Neural cell (in vitro differentiated cells): ENCODE results near the gene BAD. TPM values are rescaled to one million over a fixed set of nuclear protein-coding genes. Genes with fewer than 3 reads are reported as not detected.

Experiments
- H2AFZ ChIP-seq: fragments of 200-600, 300-800 bp; sonication (generic), shearing (Covaris generic); 2 replicates; pipeline ENCODE4 v1.6.0; 2014; ENCODE audit warnings: low read depth, mild to moderate bottlenecking, antibody characterized with exemption, low read length, moderate library complexity
- H3F3A ChIP-seq: fragments of 200-600 bp; shearing (Covaris generic); 2 replicates; pipeline ENCODE4 v1.6.1; 2016; ENCODE audit warnings: mild to moderate bottlenecking, moderate library complexity, mixed read lengths, antibody characterized with exemption, low read length; ENCODE audit not compliant: insufficient read depth, poor library complexity, severe bottlenecking
- H3K27ac ChIP-seq: fragments of 200-600, 300-800 bp; sonication (generic), shearing (Covaris generic); 2 replicates; pipeline ENCODE4 v1.5.1; 2014; ENCODE audit warnings: mild to moderate bottlenecking, low read length, moderate library complexity
- H3K27me3 ChIP-seq: fragments of 300-800, 200-600 bp; sonication (generic), shearing (Covaris generic); 2 replicates; pipeline ENCODE4 v1.6.0; 2014; ENCODE audit warnings: mild to moderate bottlenecking, low read depth, low read length, moderate library complexity; ENCODE audit not compliant: insufficient read depth
- H3K36me3 ChIP-seq: fragments of 300-800, 200-600 bp; sonication (generic), shearing (Covaris generic); 2 replicates; pipeline ENCODE4 v1.5.1; 2014; ENCODE audit warnings: mild to moderate bottlenecking, antibody characterized with exemption, low read length, moderate library complexity; ENCODE audit not compliant: insufficient read depth
- H3K4me2 ChIP-seq: fragments of 300-800, 200-600 bp; sonication (generic), shearing (Covaris generic); 2 replicates; pipeline ENCODE4 v1.6.0; 2014; ENCODE audit warnings: mild to moderate bottlenecking, low read length
- H3K4me3 ChIP-seq: fragments of 300-800, 200-600 bp; sonication (generic), shearing (Covaris generic); 2 replicates; pipeline ENCODE4 v1.5.1; 2014; ENCODE audit warnings: mild to moderate bottlenecking, low read length, moderate library complexity
- H3K79me2 ChIP-seq: fragments of 200-600 bp; shearing (Covaris generic); replicated peaks from 2 replicates; pipeline ENCODE4 v1.6.0; 2014; ENCODE audit warnings: mild to moderate bottlenecking, low read length, moderate library complexity; ENCODE audit not compliant: insufficient read depth
- H3K9ac ChIP-seq: fragments of 300-800, 200-600 bp; sonication (generic), shearing (Covaris generic); 2 replicates; pipeline ENCODE4 v1.6.1; 2016; ENCODE audit warnings: mild to moderate bottlenecking, low read length, mixed read lengths
- H3K9me2 ChIP-seq: fragments of 200-600 bp; shearing (Covaris generic); 2 replicates; pipeline ENCODE4 v1.6.1; 2016; ENCODE audit warnings: mild to moderate bottlenecking, low read length, mixed read lengths; ENCODE audit not compliant: insufficient read depth
- H3K9me3 ChIP-seq: fragments of 200-600, 300-800 bp; sonication (generic), shearing (Covaris generic); 2 replicates; pipeline ENCODE4 v1.6.1; 2016; ENCODE audit warnings: mild to moderate bottlenecking, mixed run types, low read length, moderate library complexity, mixed read lengths
- H4K20me1 ChIP-seq: fragments of 200-600 bp; shearing (Covaris generic); 2 replicates; pipeline ENCODE4 v1.6.1; 2016; ENCODE audit warnings: mild to moderate bottlenecking, mixed run types; ENCODE audit not compliant: insufficient read depth
- EP300 ChIP-seq: fragments of 450-650 bp; conservative IDR thresholded peaks from 2 replicates; pipeline ENCODE4 v1.6.1; 2014; ENCODE audit warnings: antibody characterized with exemption, mild to moderate bottlenecking, moderate library complexity; ENCODE audit not compliant: poor library complexity, severe bottlenecking
- EZH2 ChIP-seq: fragments of 200-600, 300-800 bp; shearing (Covaris generic), sonication (generic); IDR thresholded peaks from 2 replicates; pipeline ENCODE4 v1.6.1; 2014; ENCODE audit warnings: antibody characterized with exemption, low read length, borderline replicate concordance, mild to moderate bottlenecking; ENCODE audit not compliant: insufficient read depth, poor library complexity, severe bottlenecking
- MXI1 ChIP-seq: fragments of 450-650 bp; conservative IDR thresholded peaks from 2 replicates; pipeline ENCODE4 v1.6.1; 2014; ENCODE audit warnings: antibody characterized with exemption, mild to moderate bottlenecking; ENCODE audit not compliant: poor library complexity, severe bottlenecking
- POLR2AphosphoS5 ChIP-seq: IDR thresholded peaks from 2 replicates; pipeline ENCODE4 v1.6.1; 2012
- RAD21 ChIP-seq: fragments of 450-650 bp; conservative IDR thresholded peaks from 2 replicates; pipeline ENCODE4 v1.6.1; 2014; ENCODE audit warnings: antibody characterized with exemption, mild to moderate bottlenecking, moderate library complexity
- REST ChIP-seq: IDR thresholded peaks from 2 replicates; pipeline ENCODE4 v1.6.1; 2012; ENCODE audit warnings: borderline replicate concordance
- SMC3 ChIP-seq: fragments of 450-650 bp; conservative IDR thresholded peaks from 2 replicates; pipeline ENCODE4 v1.6.1; 2014; ENCODE audit warnings: antibody characterized with exemption, mild to moderate bottlenecking, moderate library complexity; ENCODE audit not compliant: poor library complexity
- TAF1 ChIP-seq: IDR thresholded peaks from 2 replicates; pipeline ENCODE4 v1.6.1; 2012; ENCODE audit warnings: low read depth
- polyA plus RNA-seq: library from polyadenylated mRNA; depleted of rRNA; stranded (reverse); fragments of >200 nt; gene quantifications from 2 replicates; pipeline ENCODE4 v1.2.3, GENCODE V29; 2014
- TF ChIP-seq, protein P1 (sequence below): fragments of 450-650 bp; IDR thresholded peaks from 2 replicates; pipeline ENCODE4 v1.5.1; 2014; ENCODE audit warnings: antibody characterized with exemption, mild to moderate bottlenecking, moderate library complexity; ENCODE audit not compliant: poor library complexity, severe bottlenecking

Gene BAD
- polyA plus RNA-seq, 1 donor from 2014 or later, result 219 TPM

DNA sequence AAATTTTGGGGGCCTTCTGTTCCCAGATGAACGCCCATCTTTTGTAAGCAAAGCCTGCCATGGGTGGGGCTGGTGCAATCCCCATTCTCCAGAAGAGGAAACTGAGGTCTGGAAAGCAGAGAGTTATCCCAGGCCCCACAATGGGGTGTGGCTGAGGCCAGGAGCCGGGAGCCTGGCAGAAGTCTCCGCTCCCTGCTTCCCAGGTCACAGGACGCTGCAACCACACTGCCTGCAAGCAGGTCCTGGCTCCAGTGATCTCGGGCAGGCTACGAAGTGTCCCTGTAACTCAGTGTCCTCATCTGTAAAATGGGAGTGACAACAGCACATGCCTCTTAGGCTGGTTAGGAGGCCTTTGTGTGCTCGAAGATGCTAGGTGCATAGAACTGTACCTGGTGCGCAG, 31.4 kb downstream of the BAD start:
- Histone ChIP-seq H3K9me2 (no peaks in the 10 kb centered on the region), H3K27me3 (peaks cover 8% of the 10 kb centered on the region), H3K36me3 (no peaks in the 10 kb centered on the region), H3K9me3 (no peaks in the 10 kb centered on the region), H3K4me3 (no peak overlapping the region), H3K9ac (no peak overlapping the region), H3F3A (no peaks in the 10 kb centered on the region), H3K27ac (no peak overlapping the region), H3K79me2 (no peaks in the 10 kb centered on the region), H2AFZ (no peak overlapping the region), H4K20me1 (no peaks in the 10 kb centered on the region), H3K4me2 (no peak overlapping the region)
- TF ChIP-seq, protein P1, sequence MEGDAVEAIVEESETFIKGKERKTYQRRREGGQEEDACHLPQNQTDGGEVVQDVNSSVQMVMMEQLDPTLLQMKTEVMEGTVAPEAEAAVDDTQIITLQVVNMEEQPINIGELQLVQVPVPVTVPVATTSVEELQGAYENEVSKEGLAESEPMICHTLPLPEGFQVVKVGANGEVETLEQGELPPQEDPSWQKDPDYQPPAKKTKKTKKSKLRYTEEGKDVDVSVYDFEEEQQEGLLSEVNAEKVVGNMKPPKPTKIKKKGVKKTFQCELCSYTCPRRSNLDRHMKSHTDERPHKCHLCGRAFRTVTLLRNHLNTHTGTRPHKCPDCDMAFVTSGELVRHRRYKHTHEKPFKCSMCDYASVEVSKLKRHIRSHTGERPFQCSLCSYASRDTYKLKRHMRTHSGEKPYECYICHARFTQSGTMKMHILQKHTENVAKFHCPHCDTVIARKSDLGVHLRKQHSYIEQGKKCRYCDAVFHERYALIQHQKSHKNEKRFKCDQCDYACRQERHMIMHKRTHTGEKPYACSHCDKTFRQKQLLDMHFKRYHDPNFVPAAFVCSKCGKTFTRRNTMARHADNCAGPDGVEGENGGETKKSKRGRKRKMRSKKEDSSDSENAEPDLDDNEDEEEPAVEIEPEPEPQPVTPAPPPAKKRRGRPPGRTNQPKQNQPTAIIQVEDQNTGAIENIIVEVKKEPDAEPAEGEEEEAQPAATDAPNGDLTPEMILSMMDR, result no peak
- TF ChIP-seq TAF1 (no peak), RAD21 (no peak), EZH2 (no peak), SMC3 (no peak), POLR2AphosphoS5 (no peak), MXI1 (no peak), REST (no peak), EP300 (no peak)

- no peaks in the 10 kb centered on the region for H3K36me3 ChIP-seq
- no peak overlapping the region for H3K4me2 ChIP-seq
- no peaks in the 10 kb centered on the region for H4K20me1 ChIP-seq
- peaks cover 8% of the 10 kb centered on the region for H3K27me3 ChIP-seq
- H3K9me2 ChIP-seq, result no peaks in the 10 kb centered on the region
- TF ChIP-seq, protein P1, result peak; percentile 13
- TF ChIP-seq REST, result no peak
- H3F3A ChIP-seq, result no peaks in the 10 kb centered on the region
- H3K79me2 ChIP-seq, result no peaks in the 10 kb centered on the region
- H2AFZ ChIP-seq, result no peak overlapping the region
- H3K9ac ChIP-seq, result no peak overlapping the region
- no peak overlapping the region for H3K27ac ChIP-seq
- peak overlapping the region; percentile 44 for H3K4me3 ChIP-seq
- H3K9me3 ChIP-seq, result no peaks in the 10 kb centered on the region
Observed at GRCh38 chr11:64252003-64252872, 32.2 kb downstream of the BAD start.
